Activated CD4-positive, alpha-beta memory T cell treated with anti-CD3 and anti-CD28 coated beads, Interleukin-2, amount 10 ng/mL, durations not matched to agents 7 days and 5 days (primary cell): Measurements from ENCODE around the gene KAZN. TPM values are rescaled to one million over a fixed set of nuclear protein-coding genes. Genes with fewer than 3 reads are reported as not detected.

Experiments used
- CTCF ChIA-PET: fragments of 350-600 bp; sonication (Branson Sonifier 250); formaldehyde crosslinking; loops from one replicate; lab custom pipeline; 2021; ENCODE audit warnings: antibody characterized with exemption, inconsistent platforms; lab: Charles Lee
- POLR2A ChIA-PET: fragments of 350-600 bp; sonication (Branson Sonifier 250); formaldehyde crosslinking; loops from one replicate; lab custom pipeline; 2021; ENCODE audit warnings: antibody characterized with exemption; lab: Charles Lee
- DNase-seq: peaks from one replicate; pipeline ENCODE4 v3.0.0-alpha.2; 2020
- H3K27ac Mint-ChIP-seq: one replicate; pipeline ENCODE4 v1.8.0; 2021; ENCODE audit warnings: mild to moderate bottlenecking, mixed read lengths
- H3K27me3 Mint-ChIP-seq: one replicate; pipeline ENCODE4 v1.8.0; 2021; ENCODE audit warnings: mixed read lengths
- H3K36me3 Mint-ChIP-seq: one replicate; pipeline ENCODE4 v1.8.0; 2021; ENCODE audit warnings: low read depth, mixed read lengths
- H3K4me1 Mint-ChIP-seq: one replicate; pipeline ENCODE4 v1.8.0; 2021; ENCODE audit warnings: mixed read lengths
- H3K4me3 Mint-ChIP-seq: one replicate; pipeline ENCODE4 v1.8.0; 2021; ENCODE audit warnings: mild to moderate bottlenecking, mixed read lengths
- H3K9me3 Mint-ChIP-seq: one replicate; pipeline ENCODE4 v1.8.0; 2021; ENCODE audit warnings: mixed read lengths
- total RNA-seq, 2 experiments: library from RNA; stranded (reverse); gene quantifications; one replicate each; pipeline ENCODE4 v1.2.3, GENCODE V29; 2021

KAZN gene
- total RNA-seq, 2 experiments from 2014 or later = 0.30 to 0.43 TPM

DNA sequence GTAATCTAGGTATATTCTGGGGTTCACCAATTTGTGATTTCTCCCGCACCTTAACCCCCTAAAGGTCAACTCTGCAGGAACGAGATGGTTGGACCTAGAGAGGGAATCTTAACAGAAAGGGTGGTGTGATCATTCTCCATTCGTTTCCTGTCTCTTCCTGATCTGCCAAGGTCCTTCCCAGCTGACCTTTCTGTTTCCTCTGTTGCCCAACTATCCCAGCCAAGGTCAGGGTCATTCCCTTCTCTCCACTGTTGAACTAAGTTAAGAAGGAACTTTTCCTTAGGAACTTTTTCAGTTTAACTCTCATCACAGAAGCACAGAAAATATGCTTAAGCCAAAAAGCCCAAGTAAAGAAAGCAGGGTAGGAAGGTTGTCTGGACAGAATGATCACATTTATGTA, 49.3 kb downstream of the KAZN start:
- no peak overlapping the region for H3K4me3 Mint-ChIP-seq
- H3K36me3 Mint-ChIP-seq = no peaks in the 10 kb centered on the region
- peaks cover 7% of the 10 kb centered on the region for H3K9me3 Mint-ChIP-seq
- POLR2A ChIA-PET = no interaction called here
- no peak overlapping the region for H3K27ac Mint-ChIP-seq
- CTCF ChIA-PET = no interaction called here
- no peaks in the 10 kb centered on the region for H3K4me1 Mint-ChIP-seq
- H3K27me3 Mint-ChIP-seq = no peaks in the 10 kb centered on the region
- no peak for DNase-seq

DNA sequence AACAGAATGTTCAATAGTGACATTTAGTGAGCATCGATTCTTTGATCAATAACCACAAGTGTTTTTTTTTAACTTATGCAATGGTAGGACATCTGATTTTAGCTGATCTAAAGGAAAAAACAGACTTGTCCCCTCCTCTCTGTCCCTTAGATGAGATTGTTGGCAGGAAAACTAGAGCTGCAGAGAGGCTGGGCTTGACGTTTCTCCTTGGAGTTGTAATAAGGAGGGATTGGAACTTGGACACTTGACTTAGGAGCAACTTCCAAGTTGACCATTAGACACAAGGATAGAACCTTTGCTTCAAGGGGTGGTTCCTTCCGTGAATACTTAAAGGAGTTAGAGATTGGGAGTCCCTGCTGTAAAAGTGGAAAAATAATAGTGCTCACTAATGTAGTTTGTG, 49.9 kb downstream of the KAZN start:
- no peak overlapping the region for H3K4me3 Mint-ChIP-seq
- no peak for DNase-seq
- H3K27me3 Mint-ChIP-seq = no peaks in the 10 kb centered on the region
- H3K36me3 Mint-ChIP-seq = no peaks in the 10 kb centered on the region
- POLR2A ChIA-PET = no interaction called here
- H3K9me3 Mint-ChIP-seq = peaks cover 4% of the 10 kb centered on the region
- no peaks in the 10 kb centered on the region for H3K4me1 Mint-ChIP-seq
- H3K27ac Mint-ChIP-seq = no peak overlapping the region
- CTCF ChIA-PET = no interaction called here

DNA sequence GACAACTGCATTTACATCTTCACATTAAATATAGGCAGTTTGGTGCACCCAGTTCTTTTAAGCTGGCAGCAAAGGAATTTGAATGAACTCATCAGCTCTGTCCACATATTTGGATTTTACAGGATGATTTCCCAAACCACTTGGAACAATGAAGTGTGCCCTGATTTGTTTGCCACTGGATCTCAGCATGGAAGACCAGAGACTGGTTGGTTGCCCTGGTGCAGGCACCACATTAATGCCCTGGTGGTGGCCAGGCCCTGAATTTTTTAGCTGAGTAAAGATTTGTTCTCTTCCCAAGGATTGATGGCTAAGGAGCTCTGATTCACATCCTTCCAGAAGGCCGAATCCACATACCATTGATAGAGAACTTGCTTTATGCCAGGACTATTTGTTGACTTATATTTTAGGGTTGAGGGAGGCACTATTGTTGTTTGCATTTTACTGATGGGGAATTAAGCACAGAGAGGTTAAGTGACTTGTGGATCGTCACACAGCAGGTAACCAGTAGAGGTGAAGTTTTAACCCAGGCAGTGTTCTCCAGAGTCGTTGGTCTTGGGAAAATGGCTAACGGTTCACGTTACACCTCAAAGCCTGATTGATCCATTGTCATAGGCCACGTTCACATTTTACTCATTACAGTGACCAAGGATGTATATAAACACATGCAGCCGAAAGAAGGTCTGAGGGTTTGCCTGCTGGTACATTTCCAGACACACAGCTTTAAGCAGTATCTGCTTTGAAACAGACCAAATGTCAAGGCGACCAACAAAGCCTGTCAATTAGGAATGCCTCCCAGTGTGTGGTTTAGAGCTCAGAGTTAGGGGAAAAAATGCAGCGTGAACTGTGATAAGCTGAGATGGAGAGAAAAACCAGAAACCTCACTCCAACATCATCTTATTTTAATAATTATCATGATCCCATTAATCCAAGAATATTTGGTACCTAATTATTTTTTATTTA, 50.7 kb downstream of the KAZN start:
- Mint-ChIP-seq H3K27me3 (no peaks in the 10 kb centered on the region), H3K9me3 (peaks cover 3% of the 10 kb centered on the region), H3K4me3 (no peak overlapping the region), H3K27ac (no peak overlapping the region), H3K4me1 (no peaks in the 10 kb centered on the region), H3K36me3 (no peaks in the 10 kb centered on the region)
- POLR2A ChIA-PET = no interaction called here
- no peak for DNase-seq
- CTCF ChIA-PET = no interaction called here

DNA sequence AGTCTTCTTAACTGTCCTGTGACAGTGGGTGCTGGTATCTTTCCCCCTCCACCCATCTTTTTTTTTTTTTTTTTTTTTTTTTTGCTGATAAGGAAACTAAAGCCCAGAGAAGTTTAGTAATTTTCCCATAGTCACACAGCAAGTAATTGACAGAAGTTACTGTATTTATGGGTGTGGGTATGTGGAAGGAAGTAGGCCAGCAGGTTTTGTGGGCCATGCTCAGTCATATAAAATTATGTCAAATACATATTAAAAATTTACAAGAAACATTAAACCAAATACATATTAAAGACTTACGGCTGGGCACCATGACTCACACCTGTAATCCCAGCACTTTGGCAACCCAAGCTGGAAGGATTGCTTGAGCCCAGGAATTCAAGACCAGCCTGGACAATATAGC, 51.5 kb downstream of the KAZN start:
- no peak for DNase-seq
- Mint-ChIP-seq H3K4me1 (no peaks in the 10 kb centered on the region), H3K27me3 (no peaks in the 10 kb centered on the region), H3K27ac (no peak overlapping the region), H3K4me3 (no peak overlapping the region), H3K36me3 (no peaks in the 10 kb centered on the region), H3K9me3 (no peaks in the 10 kb centered on the region)
- ChIA-PET CTCF (no interaction called here), POLR2A (no interaction called here)

DNA sequence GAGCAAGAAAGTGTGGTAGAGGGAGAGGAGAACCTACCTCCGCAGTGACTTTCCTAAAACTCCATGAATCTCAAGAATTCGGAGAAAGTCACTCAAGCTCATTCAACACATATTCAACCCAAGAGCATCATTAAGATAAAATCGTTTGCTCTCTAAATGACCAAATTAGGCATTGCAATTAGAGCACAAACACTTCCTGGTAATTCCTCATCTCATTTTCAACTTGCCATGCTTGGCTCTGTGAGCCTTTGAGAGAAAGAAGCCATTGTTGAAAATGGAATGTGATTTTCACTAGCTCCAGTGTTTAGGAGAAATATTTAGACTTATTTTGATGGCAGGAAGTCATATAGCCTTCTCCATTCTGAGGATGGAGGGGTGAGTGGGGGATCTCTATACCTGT, 52.5 kb downstream of the KAZN start:
- no peak overlapping the region for H3K4me3 Mint-ChIP-seq
- no peaks in the 10 kb centered on the region for H3K36me3 Mint-ChIP-seq
- CTCF ChIA-PET = no interaction called here
- no peak for DNase-seq
- POLR2A ChIA-PET = no interaction called here
- H3K9me3 Mint-ChIP-seq = no peaks in the 10 kb centered on the region
- no peak overlapping the region for H3K27ac Mint-ChIP-seq
- no peaks in the 10 kb centered on the region for H3K4me1 Mint-ChIP-seq
- H3K27me3 Mint-ChIP-seq = no peaks in the 10 kb centered on the region

DNA sequence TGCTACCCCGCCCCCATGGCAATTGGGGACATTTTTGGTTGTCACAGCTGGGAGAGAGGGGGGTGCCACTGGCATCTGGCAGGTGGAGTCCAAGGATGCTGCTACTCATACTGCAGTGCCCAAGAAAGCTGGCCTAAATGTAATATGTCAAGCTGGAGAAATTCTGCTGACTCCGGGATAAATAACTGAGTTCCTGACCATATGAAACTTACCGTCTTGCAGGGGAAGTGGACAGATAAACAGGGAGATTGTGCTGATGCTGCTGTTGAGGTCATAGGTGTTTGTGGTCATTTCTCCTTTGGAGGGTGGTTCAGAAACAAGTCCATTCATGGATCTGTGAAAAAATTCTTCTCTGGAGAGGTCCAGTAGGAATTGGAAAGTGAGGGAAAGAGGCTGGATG, 54.4 kb downstream of the KAZN start:
- POLR2A ChIA-PET = no interaction called here

DNA sequence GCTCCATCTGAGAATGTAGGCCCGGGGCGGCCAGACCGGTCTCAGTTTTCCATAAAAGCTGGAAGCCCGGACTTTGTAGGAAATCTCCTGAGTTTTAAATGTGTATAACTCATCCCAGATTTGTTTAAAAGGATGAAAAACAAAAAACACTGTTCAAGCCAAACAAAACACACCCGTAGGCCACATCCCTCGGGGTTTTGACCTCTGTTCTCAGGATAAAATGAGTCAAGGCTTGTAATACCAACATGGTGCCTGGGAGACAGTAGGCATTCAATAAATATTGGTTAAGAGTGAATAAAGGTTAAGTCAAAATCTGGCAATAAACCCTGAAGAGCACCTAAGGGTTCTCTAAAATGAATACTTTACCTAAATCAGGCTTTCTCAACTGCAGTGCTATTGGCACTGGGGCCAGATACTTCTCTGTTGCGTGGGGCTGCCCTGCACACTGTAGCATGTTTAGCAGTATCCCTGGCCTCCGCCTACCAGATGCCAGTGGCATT, 55.0 kb downstream of the KAZN start:
- no peaks in the 10 kb centered on the region for H3K27me3 Mint-ChIP-seq
- ChIA-PET POLR2A (no interaction called here), CTCF (no interaction called here)
- no peaks in the 10 kb centered on the region for H3K36me3 Mint-ChIP-seq
- H3K9me3 Mint-ChIP-seq = no peaks in the 10 kb centered on the region
- H3K4me1 Mint-ChIP-seq = no peaks in the 10 kb centered on the region
- no peak overlapping the region for H3K4me3 Mint-ChIP-seq
- no peak for DNase-seq
- H3K27ac Mint-ChIP-seq = no peak overlapping the region

More for the DNA sequence above, 54.4 kb downstream of the KAZN start:
- Mint-ChIP-seq H3K27ac (no peak overlapping the region), H3K9me3 (no peaks in the 10 kb centered on the region), H3K36me3 (no peaks in the 10 kb centered on the region), H3K27me3 (no peaks in the 10 kb centered on the region), H3K4me1 (no peaks in the 10 kb centered on the region), H3K4me3 (no peak overlapping the region)
- CTCF ChIA-PET = no interaction called here
- DNase-seq = no peak

DNA sequence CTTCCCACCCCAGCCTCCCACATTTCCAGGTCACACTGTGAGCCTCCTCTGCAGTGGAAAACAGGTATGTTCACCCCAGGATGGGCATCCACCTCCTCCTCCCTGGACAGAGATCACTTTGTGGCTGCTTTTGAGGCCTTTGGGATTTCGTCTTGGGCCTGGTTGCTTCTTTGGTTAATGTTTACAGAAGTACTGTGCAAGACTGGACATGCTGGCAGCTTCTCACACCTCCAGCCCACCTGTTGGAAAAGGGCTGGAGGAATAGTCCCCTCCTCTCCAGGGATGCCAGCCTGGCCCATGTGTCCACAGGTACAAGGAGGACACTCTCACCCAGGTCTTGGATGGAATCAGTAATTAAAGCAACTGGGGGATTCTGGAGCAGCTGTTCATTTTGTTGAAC, 56.1 kb downstream of the KAZN start:
- Mint-ChIP-seq H3K36me3 (no peaks in the 10 kb centered on the region), H3K27me3 (no peaks in the 10 kb centered on the region), H3K4me1 (no peaks in the 10 kb centered on the region), H3K9me3 (no peaks in the 10 kb centered on the region), H3K4me3 (no peak overlapping the region), H3K27ac (no peak overlapping the region)
- POLR2A ChIA-PET = no interaction called here
- CTCF ChIA-PET = no interaction called here
- no peak for DNase-seq

DNA sequence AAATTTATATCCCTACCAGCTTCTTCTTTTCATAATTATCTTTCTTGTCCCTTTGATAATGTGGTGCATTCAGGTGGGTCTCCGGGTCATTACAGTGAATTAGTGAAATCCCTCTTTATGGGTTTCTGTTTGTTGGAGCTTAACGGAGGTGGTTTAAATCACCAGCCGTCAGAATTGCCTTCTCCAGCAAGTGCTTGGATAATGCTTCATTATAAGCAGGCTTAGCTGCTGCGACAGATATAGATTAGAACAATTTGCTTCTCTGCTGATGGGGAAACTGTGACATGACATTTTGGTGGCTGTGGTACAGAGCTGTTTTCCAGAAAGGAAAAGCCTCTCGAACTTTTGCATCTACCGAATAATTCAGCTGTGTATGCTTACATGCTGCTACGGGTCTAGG, 56.9 kb downstream of the KAZN start:
- Mint-ChIP-seq H3K27ac (no peak overlapping the region), H3K27me3 (no peaks in the 10 kb centered on the region), H3K9me3 (no peaks in the 10 kb centered on the region), H3K4me1 (no peaks in the 10 kb centered on the region), H3K36me3 (no peaks in the 10 kb centered on the region), H3K4me3 (no peak overlapping the region)
- CTCF ChIA-PET = no interaction called here
- POLR2A ChIA-PET = no interaction called here
- DNase-seq = no peak

DNA sequence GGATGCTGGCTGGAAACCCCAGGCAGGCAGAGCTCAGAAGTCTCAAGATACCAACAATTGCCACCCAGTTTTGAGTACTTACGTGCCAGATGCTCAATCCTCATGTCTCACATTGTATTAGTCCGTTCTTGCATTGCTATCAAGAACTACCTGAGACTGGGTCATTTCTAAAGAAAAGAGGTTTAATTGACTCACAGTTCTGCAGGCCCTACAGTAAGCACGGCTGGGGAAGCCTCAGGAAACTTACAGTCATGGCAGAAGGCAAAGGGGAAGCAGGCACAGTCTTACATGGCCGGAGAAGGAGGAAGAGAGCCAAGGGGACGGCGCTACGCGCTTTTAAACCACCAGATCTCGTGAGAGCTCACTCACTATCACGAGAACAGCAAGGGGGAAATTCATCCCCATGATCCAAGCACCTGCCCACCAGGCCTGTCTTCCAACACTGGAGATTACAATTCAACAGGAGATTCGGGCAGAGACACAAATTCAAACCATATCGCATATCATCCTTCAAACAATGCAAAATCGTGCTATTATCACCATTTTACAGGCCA, 58.0 kb downstream of the KAZN start:
- H3K4me1 Mint-ChIP-seq = no peaks in the 10 kb centered on the region
- H3K27ac Mint-ChIP-seq = no peak overlapping the region
- ChIA-PET POLR2A (no interaction called here), CTCF (no interaction called here)
- H3K27me3 Mint-ChIP-seq = no peaks in the 10 kb centered on the region
- H3K36me3 Mint-ChIP-seq = no peaks in the 10 kb centered on the region
- no peaks in the 10 kb centered on the region for H3K9me3 Mint-ChIP-seq
- no peak for DNase-seq
- H3K4me3 Mint-ChIP-seq = no peak overlapping the region

DNA sequence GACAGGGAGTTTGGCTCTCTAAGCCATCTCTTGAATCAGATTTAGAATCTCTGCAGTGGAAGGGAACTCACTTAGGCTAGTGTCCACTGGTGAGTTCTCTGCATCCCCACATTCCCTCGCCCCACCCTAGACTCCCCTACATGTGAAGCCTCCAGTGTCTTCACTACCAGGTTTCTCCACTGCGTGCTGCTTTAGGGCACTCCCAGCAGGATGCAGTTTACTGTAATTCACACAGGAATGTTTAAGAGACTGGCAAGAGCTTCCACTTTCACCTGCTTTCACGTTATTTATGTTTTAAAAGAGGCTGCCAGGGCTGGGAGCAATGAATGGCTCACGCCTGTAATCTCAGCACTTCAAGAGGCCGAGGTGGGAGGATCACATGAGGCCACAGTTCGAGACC, 60.2 kb downstream of the KAZN start:
- H3K4me3 Mint-ChIP-seq = no peak overlapping the region
- H3K27me3 Mint-ChIP-seq = no peaks in the 10 kb centered on the region
- no peaks in the 10 kb centered on the region for H3K36me3 Mint-ChIP-seq
- H3K27ac Mint-ChIP-seq = no peak overlapping the region
- CTCF ChIA-PET = no interaction called here
- no peak for DNase-seq
- POLR2A ChIA-PET = no interaction called here
- no peaks in the 10 kb centered on the region for H3K4me1 Mint-ChIP-seq
- no peaks in the 10 kb centered on the region for H3K9me3 Mint-ChIP-seq

DNA sequence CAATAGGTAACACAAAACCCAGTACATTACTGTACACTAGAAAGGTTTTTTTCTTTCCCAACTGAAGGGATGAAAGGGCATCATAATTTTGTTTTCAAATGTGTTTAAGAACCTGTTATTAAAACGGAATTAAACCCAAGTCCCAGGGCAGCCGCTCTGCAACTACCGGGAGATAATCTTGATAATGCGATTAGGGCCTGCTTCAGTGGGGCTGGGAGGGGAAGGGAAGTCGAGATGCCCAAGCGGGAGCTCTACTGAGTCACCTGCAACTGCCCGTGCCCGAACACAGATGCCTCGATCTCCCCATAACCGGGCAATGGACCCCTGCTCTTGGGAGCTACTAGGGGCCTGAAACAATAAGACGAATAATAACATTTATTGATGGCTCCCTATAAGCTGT, 61.4 kb downstream of the KAZN start:
- H3K4me1 Mint-ChIP-seq = no peaks in the 10 kb centered on the region
- H3K36me3 Mint-ChIP-seq = no peaks in the 10 kb centered on the region
- ChIA-PET CTCF (no interaction called here), POLR2A (no interaction called here)
- no peaks in the 10 kb centered on the region for H3K9me3 Mint-ChIP-seq
- H3K4me3 Mint-ChIP-seq = no peak overlapping the region
- H3K27ac Mint-ChIP-seq = no peak overlapping the region
- no peak for DNase-seq
- no peaks in the 10 kb centered on the region for H3K27me3 Mint-ChIP-seq

DNA sequence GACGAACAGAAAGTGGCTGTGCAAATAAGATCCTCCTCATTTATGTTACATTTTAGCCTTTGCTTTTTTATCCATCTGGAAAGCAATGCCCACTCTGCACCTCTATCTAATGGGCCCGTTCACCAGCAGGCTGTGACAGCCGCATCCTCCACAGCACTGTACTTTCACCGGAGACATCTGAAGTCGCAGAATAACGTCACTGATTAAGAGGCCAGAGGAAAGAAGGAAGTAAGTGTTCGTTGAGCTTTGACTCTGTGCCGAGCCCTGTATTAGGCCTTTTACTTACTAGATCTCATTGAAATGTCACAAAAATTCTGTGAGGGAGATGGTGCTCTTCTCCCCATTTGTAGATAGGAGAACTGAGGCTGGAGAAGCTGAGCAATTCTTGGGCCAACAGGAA, 62.3 kb downstream of the KAZN start:
- H3K27me3 Mint-ChIP-seq = no peaks in the 10 kb centered on the region
- H3K27ac Mint-ChIP-seq = no peak overlapping the region
- ChIA-PET POLR2A (no interaction called here), CTCF (no interaction called here)
- H3K36me3 Mint-ChIP-seq = no peaks in the 10 kb centered on the region
- H3K4me1 Mint-ChIP-seq = no peaks in the 10 kb centered on the region
- H3K4me3 Mint-ChIP-seq = no peak overlapping the region
- no peaks in the 10 kb centered on the region for H3K9me3 Mint-ChIP-seq
- no peak for DNase-seq

DNA sequence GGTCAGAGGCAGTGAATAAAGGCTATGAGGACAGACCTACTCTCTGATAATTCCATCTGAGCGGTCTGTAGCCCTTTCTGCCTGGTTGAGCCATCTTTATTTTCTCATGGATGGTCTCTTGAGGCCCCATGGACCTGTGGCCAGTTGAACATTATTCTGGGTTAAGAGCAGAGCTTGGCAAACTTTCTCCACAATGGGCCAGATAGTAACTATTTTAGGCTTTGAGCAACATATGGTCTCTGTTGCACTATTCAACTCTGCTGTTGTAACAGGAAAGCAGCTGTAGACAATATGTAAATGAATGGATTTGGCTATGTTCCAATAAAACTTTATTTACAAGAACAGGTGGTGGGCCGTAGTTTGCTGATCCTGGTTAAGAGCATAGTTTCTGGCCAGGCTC, 62.7 kb downstream of the KAZN start:
- DNase-seq = no peak
- Mint-ChIP-seq H3K4me3 (no peak overlapping the region), H3K27me3 (no peaks in the 10 kb centered on the region), H3K27ac (no peak overlapping the region), H3K36me3 (no peaks in the 10 kb centered on the region), H3K9me3 (no peaks in the 10 kb centered on the region), H3K4me1 (no peaks in the 10 kb centered on the region)
- ChIA-PET POLR2A (no interaction called here), CTCF (no interaction called here)
